OCI-LY7 (cell line): Measurements from ENCODE around the gene VSIR. TPM values are rescaled to one million over a fixed set of nuclear protein-coding genes. Genes with fewer than 3 reads are reported as not detected.

Source experiments
- BruUV-seq: library from RNA; stranded (reverse); fragments of 400-500 nt; replicated peaks from 2 replicates; lab custom pipeline; 2021; lab: Mats Ljungman, UMichigan
- CTCF ChIA-PET: fragments of 300-600 bp; sonication (Branson Sonifier 250); formaldehyde crosslinking; loops from one replicate; lab custom pipeline; 2022; ENCODE audit warnings: antibody characterized with exemption; ENCODE audit not compliant: unreplicated experiment; lab: Charles Lee
- POLR2A ChIA-PET: fragments of 300-600 bp; sonication (Branson Sonifier 250); formaldehyde crosslinking; loops from one replicate; lab custom pipeline; 2022; ENCODE audit warnings: antibody characterized with exemption; lab: Charles Lee
- DNase-seq: peaks from one replicate; pipeline ENCODE4 v3.0.0-alpha.2; 2015; ENCODE audit warnings: low spot score
- H2AFZ ChIP-seq: fragments of 200-600 bp; sonication (generic), shearing (Covaris generic); 2 replicates; pipeline ENCODE4 v1.6.1; 2014; ENCODE audit warnings: mild to moderate bottlenecking, antibody characterized with exemption, low read length, moderate library complexity
- H3K27ac ChIP-seq: fragments of 200-600 bp; sonication (generic); 2 replicates; pipeline ENCODE4 v1.5.1; 2014; ENCODE audit warnings: mixed run types, low read depth, mild to moderate bottlenecking, moderate library complexity, low read length, inconsistent platforms; ENCODE audit not compliant: poor library complexity, severe bottlenecking
- H3K36me3 ChIP-seq: fragments of 200-600 bp; sonication (generic); 2 replicates; pipeline ENCODE4 v1.6.1; 2014; ENCODE audit warnings: mild to moderate bottlenecking, antibody characterized with exemption, low read length, moderate library complexity, mixed read lengths; ENCODE audit not compliant: insufficient read depth
- H3K4me1 ChIP-seq: fragments of 200-600 bp; sonication (generic); 2 replicates; pipeline ENCODE4 v1.5.1; 2014; ENCODE audit warnings: mild to moderate bottlenecking, low read length; ENCODE audit not compliant: insufficient read depth, poor library complexity, severe bottlenecking
- H3K4me2 ChIP-seq: fragments of 200-600 bp; sonication (generic); 2 replicates; pipeline ENCODE4 v1.6.1; 2014; ENCODE audit warnings: mild to moderate bottlenecking, low read length
- H3K4me3 ChIP-seq: fragments of 200-600 bp; sonication (generic); 2 replicates; pipeline ENCODE4 v1.5.1; 2014; ENCODE audit warnings: mild to moderate bottlenecking, low read depth, low read length; ENCODE audit not compliant: poor library complexity, severe bottlenecking
- H3K79me2 ChIP-seq: fragments of 200-600 bp; sonication (generic); 2 replicates; pipeline ENCODE4 v1.6.1; 2016; ENCODE audit warnings: low read depth, mild to moderate bottlenecking, low read length, moderate library complexity, mixed read lengths; ENCODE audit not compliant: insufficient read depth
- H3K9me2 ChIP-seq: fragments of 200-600 bp; sonication (generic); 2 replicates; pipeline ENCODE4 v1.6.1; 2016; ENCODE audit warnings: mild to moderate bottlenecking, low read length, mixed read lengths; ENCODE audit not compliant: insufficient read depth
- H3K9me3 ChIP-seq: fragments of 200-600 bp; sonication (generic); 2 replicates; pipeline ENCODE4 v1.6.1; 2014; ENCODE audit warnings: mild to moderate bottlenecking, mixed run types, low read length, mixed read lengths
- H4K20me1 ChIP-seq: fragments of 200-600 bp; sonication (generic); 2 replicates; pipeline ENCODE4 v1.6.1; 2014; ENCODE audit warnings: mild to moderate bottlenecking, antibody characterized with exemption, low read length, moderate library complexity, mixed read lengths; ENCODE audit not compliant: insufficient read depth
- CTCF ChIP-seq: fragments of 200-600 bp; sonication (generic); conservative IDR thresholded peaks from 2 replicates; pipeline ENCODE4 v1.5.1; 2014; ENCODE audit warnings: mild to moderate bottlenecking, antibody characterized with exemption, low read length, moderate library complexity, mixed read lengths
- EZH2phosphoT487 ChIP-seq: fragments of 200-600 bp; sonication (generic); IDR thresholded peaks from 2 replicates; pipeline ENCODE4 v1.6.1; 2018; ENCODE audit warnings: low read depth, borderline replicate concordance, mild to moderate bottlenecking, mixed run types, antibody characterized with exemption, low read length, moderate library complexity, mixed read lengths
- intact Hi-C: fragments of 100-400 bp; cut with micrococcal nuclease; formaldehyde crosslinking; loops from one replicate; pipeline ENCODE4 v1.10.0; 2022; ENCODE audit not compliant: unreplicated experiment
- microRNA-seq: library from miRNA; unstranded; fragments of <30 nt; microRNA quantifications from one replicate; pipeline ENCODE4 v1.2.0, GENCODE V29; 2022; ENCODE audit warnings: borderline replicate concordance
- small RNA-seq: library from RNA; depleted of rRNA; stranded (forward); fragments of <200 nt; gene quantifications from one replicate; pipeline ENCODE3, GENCODE V24; 2014
- total RNA-seq, 2 experiments: library from RNA; depleted of rRNA in 1 of 2; stranded (reverse); fragments of >200 nt in 1 of 2; shearing (Covaris generic) in 1 of 2; gene quantifications; 2 replicates each; pipeline ENCODE4 v1.2.3, GENCODE V29; 2014 to 2022

The VSIR gene
- total RNA-seq, 2 experiments from 2014 or later: 2.2 to 9.0 TPM

GRCh38 chr10:71697938-71698709, 75.2 kb downstream of the VSIR start:
- H3K4me3 ChIP-seq: no peak overlapping the region
- H4K20me1 ChIP-seq: no peaks in the 10 kb centered on the region
- H3K79me2 ChIP-seq: no peaks in the 10 kb centered on the region
- H3K27ac ChIP-seq: no peak overlapping the region
- H3K36me3 ChIP-seq: no peaks in the 10 kb centered on the region
- no TSS peak for BruUV-seq
- peaks cover 41% of the 10 kb centered on the region for H3K4me1 ChIP-seq
- TF ChIP-seq CTCF: no peak
- no peak for TF ChIP-seq EZH2phosphoT487
- CTCF ChIA-PET: interaction anchor here (0.6 to 1.9 kb wide), 4 partner anchors 10 to 165 kb away, joined by 3 to 6 read pairs (median 4); no protein-coding TSS in a partner anchor
- POLR2A ChIA-PET: interaction anchor here (0.6 to 1.6 kb wide), 3 partner anchors 17 to 1005 kb away, joined by 3 to 4 read pairs (median 3); no protein-coding TSS in a partner anchor
- no peak overlapping the region for H2AFZ ChIP-seq
- H3K4me2 ChIP-seq: no peak overlapping the region
- no peak for DNase-seq
- no peaks in the 10 kb centered on the region for H3K9me3 ChIP-seq
- intact Hi-C loops: loop anchor here (5.0 kb wide), 1 partner anchor 36 kb away; no protein-coding TSS in a partner anchor
- H3K9me2 ChIP-seq: no peaks in the 10 kb centered on the region

Small RNAs within 50 kb of the gene (microRNA-seq; reads per million reads assigned to microRNA genes)
- not detected for gene MIR7152

Small RNAs within 50 kb of the gene (small RNA-seq; reads per million reads assigned to genes)
- gene MIR7152: not detected

Other genes with a start within 250 kb of the VSIR start
- gene C10orf105, start 53.7 kb downstream of the VSIR start, total RNA-seq (2014; rRNA removed; shearing (Covaris generic)): 0.09 TPM in 1 of 2 replicates, not detected in the other
- gene C10orf105, start 53.7 kb downstream of the VSIR start, total RNA-seq (2022): 0.09 and 0.15 TPM in 2 replicates
- gene PSAP, start 77.7 kb upstream of the VSIR start, total RNA-seq (2014; rRNA removed; shearing (Covaris generic)): 156 and 163 TPM in 2 replicates
- gene PSAP, start 77.7 kb upstream of the VSIR start, total RNA-seq (2022): 186 and 200 TPM in 2 replicates
- not detected in 2 replicates for gene CHST3, start 190.9 kb upstream of the VSIR start, total RNA-seq (2014; rRNA removed; shearing (Covaris generic))
- gene CHST3, start 190.9 kb upstream of the VSIR start, total RNA-seq (2022): not detected in 2 replicates